ENCODE results near the gene PRMT9. TPM values are rescaled to one million over a fixed set of nuclear protein-coding genes. Genes with fewer than 3 reads are reported as not detected.

PRMT9 gene
- 10 to 100 TPM; 22.9 to 28.3 (median 26.2) TPM for total RNA-seq

GRCh38 chr4:147683717-147684700 is at the start of gene PRMT9:
Gene PRMT9 (minus strand): TSS chr4:147684163. CDS start chr4:147683987, 176 bp downstream.
- 0 to 2% methylated on average over 48 to 56 of the region's 69 CpGs for WGBS, 2 donors

GRCh38 chr4:147732518-147733235 is 48.7 kb upstream of the PRMT9 start:
- Histone ChIP-seq H3K4me3 (replicated peaks in 1 of 3) (peak overlapping the region; percentile 70 to 77 (median 70)), H3K9me3 (no peaks in the 10 kb centered on the region), H3K4me1 (peaks cover 9 to 35% of the 10 kb centered on the region in 2 donors), H3K36me3 (no peaks in the 10 kb centered on the region), H3K27ac (peak overlapping the region; percentile 93 to 94 (median 93)), H3K27me3 (no peaks in the 10 kb centered on the region)
- intact Hi-C loops (cut with DNase I): no loop called here
- WGBS, 2 donors: 1 to 2% methylated on average over 19 to 20 of the region's 38 CpGs
- DNase-seq: peak; percentile 82 to 88
- TF ChIP-seq POLR2A (IDR thresholded peaks at IDR 0.05): no peak
- TF ChIP-seq, protein P1, sequence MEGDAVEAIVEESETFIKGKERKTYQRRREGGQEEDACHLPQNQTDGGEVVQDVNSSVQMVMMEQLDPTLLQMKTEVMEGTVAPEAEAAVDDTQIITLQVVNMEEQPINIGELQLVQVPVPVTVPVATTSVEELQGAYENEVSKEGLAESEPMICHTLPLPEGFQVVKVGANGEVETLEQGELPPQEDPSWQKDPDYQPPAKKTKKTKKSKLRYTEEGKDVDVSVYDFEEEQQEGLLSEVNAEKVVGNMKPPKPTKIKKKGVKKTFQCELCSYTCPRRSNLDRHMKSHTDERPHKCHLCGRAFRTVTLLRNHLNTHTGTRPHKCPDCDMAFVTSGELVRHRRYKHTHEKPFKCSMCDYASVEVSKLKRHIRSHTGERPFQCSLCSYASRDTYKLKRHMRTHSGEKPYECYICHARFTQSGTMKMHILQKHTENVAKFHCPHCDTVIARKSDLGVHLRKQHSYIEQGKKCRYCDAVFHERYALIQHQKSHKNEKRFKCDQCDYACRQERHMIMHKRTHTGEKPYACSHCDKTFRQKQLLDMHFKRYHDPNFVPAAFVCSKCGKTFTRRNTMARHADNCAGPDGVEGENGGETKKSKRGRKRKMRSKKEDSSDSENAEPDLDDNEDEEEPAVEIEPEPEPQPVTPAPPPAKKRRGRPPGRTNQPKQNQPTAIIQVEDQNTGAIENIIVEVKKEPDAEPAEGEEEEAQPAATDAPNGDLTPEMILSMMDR (IDR thresholded peaks at IDR 0.05): no peak

More at GRCh38 chr4:147683717-147684700, at the start of gene PRMT9:
- H3K27ac ChIP-seq: peak within 1 kb of the TSS; percentile 93 to 94 (median 94)
- no peaks in the 10 kb centered on the region for H3K27me3 ChIP-seq
- intact Hi-C loops (cut with DNase I): no loop called here
- peak within 1 kb of the TSS; percentile 13 to 76 (median 65) for H3K4me3 ChIP-seq (replicated peaks in 1 of 3)
- peaks cover 8 to 14% of the 10 kb centered on the region in 2 donors for H3K4me1 ChIP-seq
- H3K36me3 ChIP-seq: no peaks in the 10 kb centered on the region
- TF ChIP-seq, protein P1 (IDR thresholded peaks at IDR 0.05): no peak
- peak; percentile 73 to 97 for TF ChIP-seq POLR2A (IDR thresholded peaks at IDR 0.05)
- H3K9me3 ChIP-seq: no peaks in the 10 kb centered on the region
- peak; percentile 87 to 89 for DNase-seq

DNA sequence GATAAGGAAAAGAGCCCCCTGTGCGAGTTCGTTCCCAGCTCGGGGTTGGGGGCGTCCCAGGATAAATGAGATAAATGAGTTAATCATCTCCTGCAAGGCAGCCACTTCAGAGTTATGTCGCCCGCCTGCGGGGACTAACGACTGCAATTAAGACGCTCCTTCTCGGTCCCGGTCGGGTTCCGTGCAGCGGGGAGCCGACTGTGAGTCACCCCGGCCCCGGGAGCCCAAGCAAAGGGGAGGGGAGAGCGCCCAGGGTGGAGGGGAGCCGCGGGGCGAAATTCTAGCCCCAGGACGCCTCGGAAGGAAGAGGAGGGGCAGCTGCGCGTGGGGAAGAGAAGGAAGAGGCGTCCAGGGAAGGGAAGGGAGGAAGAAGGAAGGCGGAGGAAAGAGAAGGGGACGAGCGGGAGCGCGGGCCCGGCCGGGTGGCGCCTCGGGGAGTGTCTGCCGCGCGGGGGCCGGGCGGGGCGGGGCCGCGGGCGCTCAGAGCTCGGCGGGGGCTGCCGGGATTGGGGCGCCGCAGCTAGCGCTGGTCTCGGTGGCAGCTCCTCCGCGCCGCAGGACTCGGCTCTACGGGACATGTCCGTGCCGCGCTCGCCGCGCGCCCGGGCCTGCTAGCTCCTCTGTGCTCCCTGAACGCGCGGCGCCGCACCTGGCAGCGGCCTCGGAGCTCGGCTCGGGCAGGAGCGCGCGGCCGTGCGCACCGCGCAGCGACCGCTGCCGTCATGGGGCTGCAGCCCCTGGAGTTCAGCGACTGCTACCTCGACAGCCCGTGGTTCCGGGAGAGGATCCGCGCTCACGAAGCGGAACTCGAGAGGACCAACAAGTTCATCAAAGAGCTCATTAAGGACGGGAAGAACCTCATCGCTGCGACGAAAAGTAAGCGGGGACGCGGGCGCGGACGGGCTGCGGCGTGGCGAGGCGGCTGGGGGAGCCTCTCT is 47.9 kb upstream of the PRMT9 start, which contains the start of gene ARHGAP10:
TSS of gene ARHGAP10 (plus strand) at position 509 of the 938 bp plus-strand sequence. CDS start at position 723, 214 bp downstream.
- WGBS, 2 donors: 0 to 1% methylated on average over 43 to 68 of the region's 106 CpGs
- peak; percentile 77 to 78 for DNase-seq
- intact Hi-C loops (cut with DNase I): no loop called here

GRCh38 chr4:147730333-147730732 is 46.4 kb upstream of the PRMT9 start:
- peaks cover 9 to 23% of the 10 kb centered on the region in 2 donors for H3K4me1 ChIP-seq
- no peak overlapping the region for H3K27ac ChIP-seq
- no peaks in the 10 kb centered on the region for H3K36me3 ChIP-seq
- TF ChIP-seq, protein P1 (IDR thresholded peaks at IDR 0.05): peak in 1 of 6 experiments; percentile 9
- TF ChIP-seq POLR2A (IDR thresholded peaks at IDR 0.05): no peak
- intact Hi-C loops (cut with DNase I): no loop called here
- no peak for DNase-seq
- H3K27me3 ChIP-seq: no peaks in the 10 kb centered on the region
- WGBS, 2 donors: 67 to 72% methylated on average over 4 of the region's 4 CpGs
- H3K9me3 ChIP-seq: no peaks in the 10 kb centered on the region
- no peak overlapping the region for H3K4me3 ChIP-seq (replicated peaks in 1 of 3)

More for the DNA sequence above, 47.9 kb upstream of the PRMT9 start, which contains the start of gene ARHGAP10:
- TF ChIP-seq, protein P1 (IDR thresholded peaks at IDR 0.05): no peak
- peak in 1 of 2 donors; percentile 73 for TF ChIP-seq POLR2A (IDR thresholded peaks at IDR 0.05)
- Histone ChIP-seq H3K27ac (peak within 1 kb of the TSS; percentile 93 to 94 (median 93)), H3K4me1 (peaks cover 9 to 34% of the 10 kb centered on the region in 2 donors), H3K27me3 (no peaks in the 10 kb centered on the region), H3K9me3 (no peaks in the 10 kb centered on the region), H3K36me3 (no peaks in the 10 kb centered on the region), H3K4me3 (replicated peaks in 1 of 3) (peak within 1 kb of the TSS; percentile 70 to 77 (median 70))
